Melanocyte of skin (primary cell): ENCODE data around the gene SIAE. TPM values are rescaled to one million over a fixed set of nuclear protein-coding genes. Genes with fewer than 3 reads are reported as not detected.

ENCODE experiments used
- small RNA-seq, 2 donors: library from RNA; depleted of rRNA; stranded (forward); fragments of <200 nt; gene quantifications; one replicate each; pipeline ENCODE3, GENCODE V24; 2012
- total RNA-seq, 2 donors: library from RNA; depleted of rRNA; stranded (reverse); fragments of >200 nt; gene quantifications; 2 replicates each; pipeline ENCODE4 v1.2.3, GENCODE V29; 2012

SIAE gene, protein sequence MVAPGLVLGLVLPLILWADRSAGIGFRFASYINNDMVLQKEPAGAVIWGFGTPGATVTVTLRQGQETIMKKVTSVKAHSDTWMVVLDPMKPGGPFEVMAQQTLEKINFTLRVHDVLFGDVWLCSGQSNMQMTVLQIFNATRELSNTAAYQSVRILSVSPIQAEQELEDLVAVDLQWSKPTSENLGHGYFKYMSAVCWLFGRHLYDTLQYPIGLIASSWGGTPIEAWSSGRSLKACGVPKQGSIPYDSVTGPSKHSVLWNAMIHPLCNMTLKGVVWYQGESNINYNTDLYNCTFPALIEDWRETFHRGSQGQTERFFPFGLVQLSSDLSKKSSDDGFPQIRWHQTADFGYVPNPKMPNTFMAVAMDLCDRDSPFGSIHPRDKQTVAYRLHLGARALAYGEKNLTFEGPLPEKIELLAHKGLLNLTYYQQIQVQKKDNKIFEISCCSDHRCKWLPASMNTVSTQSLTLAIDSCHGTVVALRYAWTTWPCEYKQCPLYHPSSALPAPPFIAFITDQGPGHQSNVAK
- total RNA-seq = 1 to 10 TPM; 6.7 to 8.9 TPM

DNA sequence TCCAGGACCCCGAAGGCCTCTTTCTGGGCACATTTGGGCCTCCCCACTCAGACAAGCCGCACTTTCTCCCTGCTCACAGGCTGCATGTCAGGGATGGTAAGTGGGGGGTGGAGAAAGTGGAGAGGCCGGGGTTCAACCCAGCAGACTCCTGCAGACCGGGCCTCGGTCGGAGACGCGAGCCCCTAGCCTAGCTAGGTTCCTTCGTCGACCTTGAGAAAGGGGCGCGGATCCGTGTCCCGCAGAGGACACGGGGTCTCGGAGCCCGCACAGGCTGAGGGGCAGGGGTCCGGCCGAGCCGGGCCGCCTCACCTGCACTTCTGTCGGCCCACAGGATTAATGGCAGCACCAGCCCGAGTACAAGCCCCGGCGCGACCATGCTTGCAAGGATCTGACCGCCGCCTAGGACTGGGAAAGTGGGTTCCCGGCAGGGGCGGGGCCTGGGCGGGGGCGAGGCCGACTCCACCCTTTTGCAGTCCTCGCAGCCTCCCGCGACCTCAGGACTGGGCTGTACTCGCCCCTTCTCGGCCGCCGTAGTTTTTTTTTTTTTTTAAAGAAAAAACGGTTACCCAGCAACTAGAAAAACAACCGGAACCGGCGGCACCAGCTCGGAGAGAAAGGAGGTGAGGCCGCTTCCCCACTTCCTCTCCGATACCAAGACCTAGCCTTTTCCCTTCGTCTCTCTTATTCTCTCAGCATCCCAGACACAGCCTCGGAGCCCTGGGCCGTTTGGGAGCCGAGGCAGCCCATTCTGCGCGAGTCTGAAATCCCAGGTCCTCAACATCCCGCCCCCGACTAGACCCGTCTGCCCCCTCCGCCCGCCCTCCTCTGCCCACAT, at the start of gene SIAE, which contains the start of gene SPA17:
SIAE (minus strand) TSS at position 407 of the 835 bp plus-strand sequence; CDS start at position 376, 31 bp downstream.
SPA17 (plus strand) TSS at position 572 of the 835 bp plus-strand sequence. CDS start 1,361 bp downstream, outside the sequence.

DNA sequence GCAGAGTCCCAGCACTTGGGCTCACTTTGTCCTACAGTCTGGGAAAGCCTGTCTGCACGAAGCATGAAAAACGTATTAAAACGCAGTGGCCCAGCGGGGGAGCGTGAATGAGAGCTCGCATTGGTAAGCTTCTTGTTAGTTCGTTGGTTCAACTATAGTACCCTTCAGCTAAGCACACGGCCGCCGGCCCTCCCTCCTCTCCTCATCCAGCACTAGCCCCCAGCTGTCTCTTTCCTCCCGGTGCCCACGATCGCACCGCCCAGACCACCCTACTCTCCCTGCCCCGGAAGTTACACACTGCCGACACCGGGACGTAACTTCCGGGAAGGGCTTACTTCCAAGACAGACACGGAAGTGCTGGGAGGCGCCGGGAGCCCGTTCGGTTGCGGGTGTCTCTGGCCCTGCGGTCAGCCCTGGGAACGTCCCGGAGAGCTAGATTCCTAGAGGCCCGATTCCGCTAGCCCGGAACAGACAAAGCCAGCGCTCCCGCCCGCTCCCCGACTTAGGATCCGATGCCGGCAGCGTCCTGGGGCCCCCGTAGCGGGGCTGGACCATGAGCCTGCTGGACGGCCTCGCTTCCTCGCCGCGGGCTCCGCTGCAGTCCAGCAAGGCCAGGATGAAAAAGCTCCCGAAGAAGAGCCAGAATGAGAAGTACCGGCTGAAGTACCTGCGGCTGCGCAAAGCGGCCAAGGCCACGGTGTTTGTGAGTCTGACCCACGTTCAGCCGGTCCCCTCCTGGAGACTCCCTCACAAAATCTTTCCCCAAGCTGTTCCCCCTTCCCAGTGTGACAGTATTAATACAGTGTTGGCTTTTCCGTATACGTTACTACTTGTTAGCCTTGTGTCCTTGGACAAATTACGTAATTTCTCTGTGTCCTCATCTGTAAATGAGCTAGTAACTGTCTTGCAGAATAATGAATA, 50.7 kb downstream of the SIAE start, which contains the start of gene TBRG1:
TBRG1 (plus strand) TSS at position 334 of the 921 bp plus-strand sequence; CDS start at position 554, 220 bp downstream.

DNA sequence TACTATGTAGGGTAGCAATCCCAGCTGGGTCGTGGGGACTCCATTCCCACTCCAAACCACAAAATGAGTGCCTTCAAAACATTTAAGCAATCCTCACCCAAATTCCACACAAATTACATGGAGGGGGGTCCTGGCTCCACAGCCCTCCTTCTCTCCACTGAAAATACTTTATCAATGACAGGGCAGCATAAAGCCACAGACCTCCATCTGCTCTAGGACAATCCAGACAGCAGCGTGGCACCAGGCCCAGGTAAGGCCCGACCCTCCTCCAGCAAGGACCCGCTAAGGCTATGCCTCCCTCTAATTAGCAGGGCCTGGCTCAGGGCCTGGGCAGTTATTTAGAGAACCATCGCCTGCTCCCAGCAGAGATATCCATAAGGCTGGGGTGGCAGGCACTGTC, 62.5 kb downstream of the SIAE start, which contains the start of gene PANX3:
PANX3 (plus strand) TSS at position 365 of the 400 bp plus-strand sequence. CDS start 129 bp downstream, outside the sequence.

Small RNAs within 50 kb of the gene (small RNA-seq; reads per million reads assigned to genes)
- 0 reads per million in 2 donors for gene RNA5SP352

Other genes with a start within 250 kb of the SIAE start
- gene OR8B4, start 248.9 kb downstream of the SIAE start, total RNA-seq = not detected
- not detected for gene OR8B8, start 228.0 kb downstream of the SIAE start, total RNA-seq
- gene OR8B12, start 130.1 kb downstream of the SIAE start, total RNA-seq = not detected
- gene OR8A1, start 103.7 kb downstream of the SIAE start, total RNA-seq = not detected
- not detected for gene PANX3, start 62.3 kb downstream of the SIAE start, total RNA-seq
- 10 to 100 TPM; 19.6 to 27.2 TPM for gene TBRG1, start 50.9 kb downstream of the SIAE start, total RNA-seq
- gene SPA17, start 165 bp upstream of the SIAE start, total RNA-seq = 1 to 10 TPM; 6.0 to 6.9 TPM
- gene NRGN, start 66.2 kb upstream of the SIAE start, total RNA-seq = 1 to 10 TPM in 1 of 2 donors, under 1 TPM in 1; 0.33 to 1.4 TPM
- gene VSIG2, start 78.5 kb upstream of the SIAE start, total RNA-seq = not detected
- gene ESAM, start 88.6 kb upstream of the SIAE start, total RNA-seq = under 1 TPM in 1 of 2 donors, not detected in 1; under 0.01 TPM
- gene MSANTD2, start 126.7 kb upstream of the SIAE start, total RNA-seq = 1 to 10 TPM; 5.2 to 8.3 TPM
- 1 to 10 TPM; 3.7 to 6.9 TPM for gene ROBO3, start 191.7 kb upstream of the SIAE start, total RNA-seq
- under 1 TPM in 1 of 2 donors, not detected in 1; 0.34 TPM for gene ROBO4, start 224.1 kb upstream of the SIAE start, total RNA-seq
- gene HEPN1, start 245.5 kb upstream of the SIAE start, total RNA-seq = not detected